HCT116 (cell line): Measurements from ENCODE around the gene SOX6.

Experiments used
- CTCF ChIP-seq, 3 experiments: fragments of 200-600 bp in 1 of 3; sonication (generic) in 1 of 3; IDR thresholded peaks in 2 of 3; conservative IDR thresholded peaks in 1 of 3; 2 replicates each; pipeline ENCODE4 v1.5.1; 2012 to 2017; ENCODE audit warnings: low read depth in 2 of 3, low read length in 2 of 3, antibody characterized with exemption in 1 of 3, borderline replicate concordance in 1 of 3, control low read depth in 1 of 3, mild to moderate bottlenecking in 1 of 3, mixed read lengths in 1 of 3, mixed run types in 1 of 3, moderate library complexity in 1 of 3; ENCODE audit not compliant: insufficient read depth in 1 of 3
- POLR2A ChIP-seq: IDR thresholded peaks from 2 replicates; pipeline ENCODE4 v1.7.0; 2011; ENCODE audit warnings: borderline replicate concordance; ENCODE audit not compliant: insufficient read depth, insufficient read length; ENCODE audit errors: extremely low read depth
- RAD21 ChIP-seq: IDR thresholded peaks from 2 replicates; pipeline ENCODE4 v1.6.1; 2012; ENCODE audit warnings: low read depth, mild to moderate bottlenecking
- TF ChIP-seq, protein P1 (sequence below): IDR thresholded peaks from 2 replicates; pipeline ENCODE4 v1.6.1; 2011; ENCODE audit warnings: mild to moderate bottlenecking, low read length, moderate library complexity; ENCODE audit not compliant: insufficient replicate concordance; ENCODE audit errors: extremely low read depth

DNA sequence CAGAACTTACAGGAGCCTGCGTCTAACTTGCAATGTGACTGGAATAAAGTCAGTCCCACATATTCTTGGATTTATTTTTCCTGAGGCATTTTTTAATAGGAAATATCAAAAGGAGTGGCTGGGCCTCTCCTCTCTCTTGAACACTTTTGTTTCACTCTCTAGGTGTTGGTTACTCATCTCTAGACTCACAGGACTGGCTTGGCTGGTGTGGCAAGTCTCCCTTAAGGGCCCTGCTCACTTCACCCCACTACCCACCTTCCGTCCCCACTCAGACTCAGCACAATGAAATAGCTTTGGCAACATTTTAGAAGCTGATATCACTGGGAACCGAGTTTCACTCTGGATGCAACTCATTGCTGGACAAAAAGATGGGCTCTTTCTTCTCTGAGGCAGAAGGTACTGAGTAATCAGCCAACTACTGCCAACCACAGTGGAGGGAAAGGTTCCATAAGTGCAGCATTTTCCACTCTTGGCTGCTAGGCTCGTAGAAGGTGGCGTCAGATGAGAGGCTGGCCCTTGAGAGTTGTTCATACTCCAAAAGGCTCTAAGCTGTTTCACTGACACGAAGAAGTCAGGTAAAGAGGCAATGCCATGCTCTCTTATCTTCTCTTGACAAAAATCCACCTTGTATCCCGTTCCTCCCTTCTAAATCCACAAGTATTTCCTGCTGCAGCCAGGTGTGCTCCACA, 390.6 kb downstream of the SOX6 start:
- TF ChIP-seq, protein P1, sequence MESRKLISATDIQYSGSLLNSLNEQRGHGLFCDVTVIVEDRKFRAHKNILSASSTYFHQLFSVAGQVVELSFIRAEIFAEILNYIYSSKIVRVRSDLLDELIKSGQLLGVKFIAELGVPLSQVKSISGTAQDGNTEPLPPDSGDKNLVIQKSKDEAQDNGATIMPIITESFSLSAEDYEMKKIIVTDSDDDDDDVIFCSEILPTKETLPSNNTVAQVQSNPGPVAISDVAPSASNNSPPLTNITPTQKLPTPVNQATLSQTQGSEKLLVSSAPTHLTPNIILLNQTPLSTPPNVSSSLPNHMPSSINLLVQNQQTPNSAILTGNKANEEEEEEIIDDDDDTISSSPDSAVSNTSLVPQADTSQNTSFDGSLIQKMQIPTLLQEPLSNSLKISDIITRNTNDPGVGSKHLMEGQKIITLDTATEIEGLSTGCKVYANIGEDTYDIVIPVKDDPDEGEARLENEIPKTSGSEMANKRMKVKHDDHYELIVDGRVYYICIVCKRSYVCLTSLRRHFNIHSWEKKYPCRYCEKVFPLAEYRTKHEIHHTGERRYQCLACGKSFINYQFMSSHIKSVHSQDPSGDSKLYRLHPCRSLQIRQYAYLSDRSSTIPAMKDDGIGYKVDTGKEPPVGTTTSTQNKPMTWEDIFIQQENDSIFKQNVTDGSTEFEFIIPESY = no peak
- TF ChIP-seq POLR2A (no peak), CTCF (IDR thresholded peaks at IDR 0.05 in 2 of 3, conservative IDR thresholded peaks at IDR 0.05 in 1 of 3; ENCODE audit: borderline replicate concordance in 1 of 3, insufficient read depth in 1 of 3, low read depth in 2 of 3, low read length in 2 of 3) (no peak), RAD21 (no peak)
